Measurements from ENCODE around the gene ATRN. TPM values are rescaled to one million over a fixed set of nuclear protein-coding genes. Genes with fewer than 3 reads are reported as not detected.

The ATRN gene
- total RNA-seq, 2 experiments from 2014 or later, result 8.8 to 9.1 TPM

GRCh38 chr20:3483309-3483708 is 12.5 kb downstream of the ATRN start:
- DNase-seq (no peak), ATAC-seq (ENCODE audit: poor library complexity) (no peak)
- Mint-ChIP-seq H3K4me1 (ENCODE audit: low read depth) (peaks cover 28% of the 10 kb centered on the region), H3K27ac (no peak overlapping the region), H3K27me3 (no peaks in the 10 kb centered on the region), H3K36me3 (ENCODE audit: low read depth) (peaks cover 20% of the 10 kb centered on the region), H3K4me3 (no peak overlapping the region), H3K9me3 (peaks cover 3% of the 10 kb centered on the region)
- H3K4me3 ChIP-seq (ENCODE audit: low read length), result no peak overlapping the region
- H3K9me3 ChIP-seq (ENCODE audit: control insufficient read depth in 1 of 2, insufficient read depth in 1 of 2, low read length in 2 of 2), result peaks cover 5 to 11% of the 10 kb centered on the region in 2 experiments
- H3K36me3 ChIP-seq (ENCODE audit: insufficient read depth, low read length), result no peaks in the 10 kb centered on the region
- no peaks in the 10 kb centered on the region for H3K27me3 ChIP-seq (ENCODE audit: control insufficient read depth in 1 of 2, insufficient read depth in 2 of 2, low read length in 2 of 2)
- ChIA-PET CTCF (no interaction called here), POLR2A (no interaction called here)
- TF ChIP-seq CTCF (IDR thresholded peaks at IDR 0.05), result no peak
- no peaks in the 10 kb centered on the region for H3K4me1 ChIP-seq (ENCODE audit: insufficient read depth, low read length)
- intact Hi-C loops (cut with DNase I, micrococcal nuclease), result no loop called here
- H3K27ac ChIP-seq (ENCODE audit: low read depth in 1 of 2, low read length in 2 of 2), result no peak overlapping the region

GRCh38 chr20:3483784-3484183 is 13.0 kb downstream of the ATRN start:
- peaks cover 3% of the 10 kb centered on the region for H3K9me3 Mint-ChIP-seq
- DNase-seq (no peak), ATAC-seq (ENCODE audit: poor library complexity) (no peak)
- intact Hi-C loops (cut with DNase I, micrococcal nuclease), result no loop called here
- Histone ChIP-seq H3K9me3 (ENCODE audit: control insufficient read depth in 1 of 2, insufficient read depth in 1 of 2, low read length in 2 of 2) (peaks cover 5 to 11% of the 10 kb centered on the region in 2 experiments), H3K4me1 (ENCODE audit: insufficient read depth, low read length) (no peaks in the 10 kb centered on the region), H3K4me3 (ENCODE audit: low read length) (no peak overlapping the region), H3K27me3 (ENCODE audit: control insufficient read depth in 1 of 2, insufficient read depth in 2 of 2, low read length in 2 of 2) (no peaks in the 10 kb centered on the region), H3K27ac (ENCODE audit: low read depth in 1 of 2, low read length in 2 of 2) (no peak overlapping the region), H3K36me3 (ENCODE audit: insufficient read depth, low read length) (no peaks in the 10 kb centered on the region)
- H3K27ac Mint-ChIP-seq, result no peak overlapping the region
- no peak overlapping the region for H3K4me3 Mint-ChIP-seq
- peaks cover 23% of the 10 kb centered on the region for H3K36me3 Mint-ChIP-seq (ENCODE audit: low read depth)
- POLR2A ChIA-PET, result no interaction called here
- CTCF ChIA-PET, result no interaction called here
- TF ChIP-seq CTCF (IDR thresholded peaks at IDR 0.05), result no peak
- H3K4me1 Mint-ChIP-seq (ENCODE audit: low read depth), result peaks cover 28% of the 10 kb centered on the region
- no peaks in the 10 kb centered on the region for H3K27me3 Mint-ChIP-seq

GRCh38 chr20:3485913-3486312 is 15.1 kb downstream of the ATRN start:
- H3K36me3 Mint-ChIP-seq (ENCODE audit: low read depth), result peaks cover 23% of the 10 kb centered on the region
- ChIA-PET CTCF (no interaction called here), POLR2A (interaction anchor here (0.7 kb wide), 1 partner anchor 1328 kb away, joined by 5 read pairs; no protein-coding TSS in a partner anchor)
- H3K4me3 ChIP-seq (ENCODE audit: low read length), result no peak overlapping the region
- H3K9me3 Mint-ChIP-seq, result peaks cover 3% of the 10 kb centered on the region
- peaks cover 5% of the 10 kb centered on the region for H3K36me3 ChIP-seq (ENCODE audit: insufficient read depth, low read length)
- H3K27me3 Mint-ChIP-seq, result no peaks in the 10 kb centered on the region
- TF ChIP-seq CTCF (IDR thresholded peaks at IDR 0.05), result no peak
- H3K4me3 Mint-ChIP-seq, result no peak overlapping the region
- no peak overlapping the region for H3K27ac ChIP-seq (ENCODE audit: low read depth in 1 of 2, low read length in 2 of 2)
- no peak for DNase-seq
- peaks cover 5 to 11% of the 10 kb centered on the region in 2 experiments for H3K9me3 ChIP-seq (ENCODE audit: control insufficient read depth in 1 of 2, insufficient read depth in 1 of 2, low read length in 2 of 2)
- H3K27me3 ChIP-seq (ENCODE audit: control insufficient read depth in 1 of 2, insufficient read depth in 2 of 2, low read length in 2 of 2), result no peaks in the 10 kb centered on the region
- H3K4me1 Mint-ChIP-seq (ENCODE audit: low read depth), result peaks cover 20% of the 10 kb centered on the region
- intact Hi-C loops (cut with DNase I, micrococcal nuclease), result no loop called here
- no peaks in the 10 kb centered on the region for H3K4me1 ChIP-seq (ENCODE audit: insufficient read depth, low read length)
- H3K27ac Mint-ChIP-seq, result no peak overlapping the region
- ATAC-seq (ENCODE audit: poor library complexity), result no peak
